Neural cell (in vitro differentiated cells): ENCODE results near the gene ANAPC10.

ENCODE experiments used
- EP300 ChIP-seq: fragments of 450-650 bp; conservative IDR thresholded peaks from 2 replicates; pipeline ENCODE4 v1.6.1; 2014; ENCODE audit warnings: antibody characterized with exemption, mild to moderate bottlenecking, moderate library complexity; ENCODE audit not compliant: poor library complexity, severe bottlenecking
- SMC3 ChIP-seq: fragments of 450-650 bp; conservative IDR thresholded peaks from 2 replicates; pipeline ENCODE4 v1.6.1; 2014; ENCODE audit warnings: antibody characterized with exemption, mild to moderate bottlenecking, moderate library complexity; ENCODE audit not compliant: poor library complexity
- TAF1 ChIP-seq: IDR thresholded peaks from 2 replicates; pipeline ENCODE4 v1.6.1; 2012; ENCODE audit warnings: low read depth
- TF ChIP-seq, protein P1 (sequence below): fragments of 450-650 bp; IDR thresholded peaks from 2 replicates; pipeline ENCODE4 v1.5.1; 2014; ENCODE audit warnings: antibody characterized with exemption, mild to moderate bottlenecking, moderate library complexity; ENCODE audit not compliant: poor library complexity, severe bottlenecking

DNA sequence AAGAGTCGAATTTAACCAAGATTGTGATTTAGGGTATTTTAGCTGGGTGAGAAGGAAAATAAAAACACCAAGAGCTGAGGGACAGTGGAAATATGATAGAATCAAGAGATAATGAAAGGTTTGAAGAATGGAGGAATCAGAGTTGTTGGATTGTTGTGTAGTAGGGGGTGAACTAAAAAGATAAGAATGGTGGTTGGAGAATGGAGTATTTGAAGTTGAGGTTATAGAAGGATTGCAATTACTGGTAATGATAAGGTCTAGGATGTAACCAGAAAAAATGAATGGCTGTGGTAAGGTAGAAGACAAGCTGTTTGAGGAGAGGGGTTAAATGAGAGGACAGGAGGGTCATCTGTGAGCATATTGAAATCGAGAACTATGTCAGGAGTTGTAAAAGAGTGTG lies 4.6 kb upstream of the ANAPC10 start:
- TF ChIP-seq, protein P1, sequence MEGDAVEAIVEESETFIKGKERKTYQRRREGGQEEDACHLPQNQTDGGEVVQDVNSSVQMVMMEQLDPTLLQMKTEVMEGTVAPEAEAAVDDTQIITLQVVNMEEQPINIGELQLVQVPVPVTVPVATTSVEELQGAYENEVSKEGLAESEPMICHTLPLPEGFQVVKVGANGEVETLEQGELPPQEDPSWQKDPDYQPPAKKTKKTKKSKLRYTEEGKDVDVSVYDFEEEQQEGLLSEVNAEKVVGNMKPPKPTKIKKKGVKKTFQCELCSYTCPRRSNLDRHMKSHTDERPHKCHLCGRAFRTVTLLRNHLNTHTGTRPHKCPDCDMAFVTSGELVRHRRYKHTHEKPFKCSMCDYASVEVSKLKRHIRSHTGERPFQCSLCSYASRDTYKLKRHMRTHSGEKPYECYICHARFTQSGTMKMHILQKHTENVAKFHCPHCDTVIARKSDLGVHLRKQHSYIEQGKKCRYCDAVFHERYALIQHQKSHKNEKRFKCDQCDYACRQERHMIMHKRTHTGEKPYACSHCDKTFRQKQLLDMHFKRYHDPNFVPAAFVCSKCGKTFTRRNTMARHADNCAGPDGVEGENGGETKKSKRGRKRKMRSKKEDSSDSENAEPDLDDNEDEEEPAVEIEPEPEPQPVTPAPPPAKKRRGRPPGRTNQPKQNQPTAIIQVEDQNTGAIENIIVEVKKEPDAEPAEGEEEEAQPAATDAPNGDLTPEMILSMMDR: no peak
- TF ChIP-seq EP300: no peak
- TF ChIP-seq SMC3: no peak
- TF ChIP-seq TAF1: no peak
